BE2C (cell line): ENCODE measurements around the gene SNX3.

Experiments used
- DNase-seq: peaks from one replicate; pipeline ENCODE4 v3.0.0-alpha.2; 2020
- H3K27me3 ChIP-seq: fragments of 250-450 bp; sonication (Bioruptor Pico); 2 replicates; pipeline ENCODE4 v1.5.1; 2020; ENCODE audit warnings: mild to moderate bottlenecking
- H3K36me3 ChIP-seq: fragments of 250-450 bp; sonication (Bioruptor Pico); 2 replicates; pipeline ENCODE4 v1.5.1; 2020; ENCODE audit warnings: mild to moderate bottlenecking
- H3K4me1 ChIP-seq: fragments of 250-450 bp; sonication (Bioruptor Pico); 2 replicates; pipeline ENCODE4 v1.5.1; 2020
- H3K4me3 ChIP-seq: 2 replicates; pipeline ENCODE4 v1.5.1; 2011; ENCODE audit warnings: low read depth, low read length
- H3K9me3 ChIP-seq: fragments of 250-450 bp; sonication (Bioruptor Pico); 2 replicates; pipeline ENCODE4 v1.5.1; 2020
- TF ChIP-seq, protein P1 (sequence below): IDR thresholded peaks from 2 replicates; pipeline ENCODE4 v1.5.1; 2012; ENCODE audit warnings: mild to moderate bottlenecking, low read depth, low read length

The SNX3 gene

GRCh38 chr6:108175176-108175591 lies 85.7 kb downstream of the SNX3 start:
- no peak overlapping the region; the same call in 1 of the 2 replicates for H3K4me3 ChIP-seq
- TF ChIP-seq, protein P1, sequence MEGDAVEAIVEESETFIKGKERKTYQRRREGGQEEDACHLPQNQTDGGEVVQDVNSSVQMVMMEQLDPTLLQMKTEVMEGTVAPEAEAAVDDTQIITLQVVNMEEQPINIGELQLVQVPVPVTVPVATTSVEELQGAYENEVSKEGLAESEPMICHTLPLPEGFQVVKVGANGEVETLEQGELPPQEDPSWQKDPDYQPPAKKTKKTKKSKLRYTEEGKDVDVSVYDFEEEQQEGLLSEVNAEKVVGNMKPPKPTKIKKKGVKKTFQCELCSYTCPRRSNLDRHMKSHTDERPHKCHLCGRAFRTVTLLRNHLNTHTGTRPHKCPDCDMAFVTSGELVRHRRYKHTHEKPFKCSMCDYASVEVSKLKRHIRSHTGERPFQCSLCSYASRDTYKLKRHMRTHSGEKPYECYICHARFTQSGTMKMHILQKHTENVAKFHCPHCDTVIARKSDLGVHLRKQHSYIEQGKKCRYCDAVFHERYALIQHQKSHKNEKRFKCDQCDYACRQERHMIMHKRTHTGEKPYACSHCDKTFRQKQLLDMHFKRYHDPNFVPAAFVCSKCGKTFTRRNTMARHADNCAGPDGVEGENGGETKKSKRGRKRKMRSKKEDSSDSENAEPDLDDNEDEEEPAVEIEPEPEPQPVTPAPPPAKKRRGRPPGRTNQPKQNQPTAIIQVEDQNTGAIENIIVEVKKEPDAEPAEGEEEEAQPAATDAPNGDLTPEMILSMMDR = no peak
- H3K27me3 ChIP-seq = peaks cover 23% of the 10 kb centered on the region
- no peak for DNase-seq
- H3K36me3 ChIP-seq = no peaks in the 10 kb centered on the region
- H3K9me3 ChIP-seq = no peaks in the 10 kb centered on the region; the same call in 1 of the 2 replicates
- no peaks in the 10 kb centered on the region for H3K4me1 ChIP-seq

DNA sequence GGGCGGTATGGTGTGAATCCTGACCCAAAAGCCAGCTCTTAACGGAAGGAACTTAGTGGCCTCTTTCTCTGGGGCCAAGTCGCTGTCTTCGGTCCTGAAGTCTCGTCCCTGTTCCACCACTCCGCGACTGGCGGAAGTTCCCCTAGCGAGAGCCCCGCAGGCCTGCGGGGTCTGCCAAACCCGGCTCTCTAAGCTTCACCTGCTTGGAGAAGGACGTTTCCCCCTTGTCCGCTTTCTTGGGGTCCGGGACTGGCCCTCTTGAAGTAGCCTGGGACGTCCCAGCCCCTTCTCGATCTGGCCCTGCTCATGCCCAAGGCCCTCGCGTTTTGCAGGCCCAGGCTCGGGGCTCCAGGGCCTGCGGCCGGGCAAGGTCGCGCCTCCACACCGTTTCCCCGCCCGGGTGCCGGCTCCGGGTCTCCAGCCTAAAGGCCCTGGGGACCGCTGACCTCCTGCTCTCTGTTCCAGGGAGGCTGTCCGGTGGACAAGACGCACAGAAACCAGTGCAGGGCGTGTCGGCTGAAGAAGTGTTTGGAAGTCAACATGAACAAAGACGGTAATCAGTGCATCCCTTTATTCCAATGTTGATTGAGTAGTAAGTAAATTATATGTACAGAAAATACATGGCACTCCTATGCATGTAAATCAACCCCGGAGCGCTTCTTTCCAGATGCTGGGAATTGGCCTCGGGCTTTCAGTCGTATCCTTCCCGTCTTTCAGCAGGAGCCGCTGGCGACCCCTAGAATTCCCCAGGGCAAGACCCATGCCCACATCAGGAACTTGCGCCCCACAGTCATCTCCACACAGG lies 86.3 kb downstream of the SNX3 start:
- H3K4me3 ChIP-seq = no peak overlapping the region
- H3K4me1 ChIP-seq = no peaks in the 10 kb centered on the region
- DNase-seq = no peak
- H3K9me3 ChIP-seq = no peaks in the 10 kb centered on the region; the same call in 1 of the 2 replicates
- no peaks in the 10 kb centered on the region for H3K36me3 ChIP-seq
- peaks cover 28% of the 10 kb centered on the region for H3K27me3 ChIP-seq
- TF ChIP-seq, protein P1 = no peak

- peaks cover 54% of the 10 kb centered on the region for H3K27me3 ChIP-seq
Observed at GRCh38 chr6:108171918-108172516, 88.8 kb downstream of the SNX3 start.

DNA sequence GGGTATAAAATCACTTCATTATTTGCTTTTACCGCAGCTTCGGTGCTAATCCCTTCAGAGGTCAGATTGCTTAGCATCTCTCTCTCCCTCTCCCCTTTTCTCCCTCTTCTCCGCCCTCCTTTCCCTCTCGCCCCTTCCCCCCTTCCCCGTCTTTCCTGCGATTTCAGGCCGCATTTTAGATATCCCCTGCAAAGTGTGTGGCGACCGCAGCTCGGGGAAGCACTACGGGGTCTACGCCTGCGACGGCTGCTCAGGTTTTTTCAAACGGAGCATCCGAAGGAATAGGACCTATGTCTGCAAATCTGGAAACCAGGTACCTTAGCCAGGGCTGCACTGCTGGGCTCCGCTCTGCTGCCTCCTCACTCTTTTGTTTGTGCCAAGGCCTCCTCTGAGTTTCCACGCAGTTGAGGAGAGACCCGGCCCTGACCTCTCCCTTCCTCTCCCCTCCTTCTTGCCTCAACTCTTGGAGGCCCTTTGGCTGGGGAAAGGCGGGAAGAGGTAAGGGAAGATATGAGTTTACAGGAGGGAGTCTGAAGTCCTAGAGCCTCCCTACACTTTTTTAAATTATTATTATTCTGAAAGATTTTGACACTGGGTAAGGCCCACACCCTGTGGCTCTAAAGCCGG lies 89.4 kb downstream of the SNX3 start:
- Histone ChIP-seq H3K4me3 (no peak overlapping the region), H3K4me1 (no peaks in the 10 kb centered on the region), H3K27me3 (peaks cover 57% of the 10 kb centered on the region), H3K36me3 (no peaks in the 10 kb centered on the region), H3K9me3 (no peaks in the 10 kb centered on the region; the same call in 1 of the 2 replicates)
- TF ChIP-seq, protein P1 = no peak
- no peak for DNase-seq

More at GRCh38 chr6:108171918-108172516, 88.8 kb downstream of the SNX3 start:
- DNase-seq = no peak
- TF ChIP-seq, protein P1 = no peak
- Histone ChIP-seq H3K9me3 (no peaks in the 10 kb centered on the region; the same call in 1 of the 2 replicates), H3K36me3 (no peaks in the 10 kb centered on the region), H3K4me3 (no peak overlapping the region), H3K4me1 (no peaks in the 10 kb centered on the region)

DNA sequence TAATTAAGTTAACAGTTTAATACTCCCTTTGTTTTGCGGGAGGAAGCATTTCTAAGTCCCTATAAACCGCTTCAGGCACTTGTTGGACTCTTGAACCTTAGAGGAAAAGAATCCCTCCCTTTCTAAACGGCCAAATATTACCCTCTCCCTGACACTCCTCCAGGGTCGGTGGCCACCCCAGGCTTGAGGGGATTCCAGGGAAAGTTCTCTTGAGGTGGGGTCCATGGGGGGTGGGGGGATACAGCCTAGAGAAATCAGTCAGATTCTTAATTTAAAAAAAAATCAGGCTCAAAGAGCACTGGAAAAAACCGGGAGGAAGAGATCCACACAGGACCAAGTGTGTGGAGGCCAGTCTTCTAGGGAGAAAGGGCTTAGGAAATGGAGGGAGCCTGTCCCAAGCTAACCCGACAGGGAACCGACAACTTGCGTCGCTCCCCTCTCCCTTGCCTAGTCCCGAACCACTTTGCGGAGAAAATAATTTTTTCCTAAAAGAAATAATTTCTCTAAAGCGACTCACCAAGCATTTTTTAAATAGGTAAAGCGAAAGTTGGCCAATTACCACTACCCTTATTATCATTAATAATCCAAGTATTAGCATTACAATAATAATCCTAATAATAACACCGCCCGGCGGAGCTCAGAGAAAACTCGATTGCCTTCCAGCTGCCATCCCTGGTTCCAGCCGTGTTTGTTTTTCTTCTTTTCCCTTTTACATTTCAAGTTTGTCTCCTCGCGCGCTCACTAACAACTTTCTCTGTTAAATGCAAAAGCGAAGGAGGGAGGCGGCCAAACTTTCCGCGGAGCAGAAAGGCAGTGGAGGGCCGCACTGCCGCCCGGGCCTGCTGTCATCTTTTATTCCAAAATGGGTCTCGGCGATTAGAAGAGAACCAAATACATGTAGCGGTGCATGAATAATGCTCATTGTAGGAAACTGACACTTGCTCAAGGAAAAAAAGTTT lies 90.2 kb downstream of the SNX3 start:
- H3K4me3 ChIP-seq = no peak overlapping the region
- no peaks in the 10 kb centered on the region for H3K9me3 ChIP-seq
- TF ChIP-seq, protein P1 = no peak
- no peak for DNase-seq
- no peaks in the 10 kb centered on the region for H3K36me3 ChIP-seq
- peaks cover 58% of the 10 kb centered on the region for H3K27me3 ChIP-seq
- H3K4me1 ChIP-seq = no peaks in the 10 kb centered on the region
